ENCODE data around the gene INPP5B. TPM values are rescaled to one million over a fixed set of nuclear protein-coding genes. Genes with fewer than 3 reads are reported as not detected.

Gene INPP5B
- total and polyA plus RNA-seq, 9 of the 15 experiments (the other 6 are each of a cell fraction or from before 2014, with no cell fraction given) = 14.1 to 28.7 (median 20.9) TPM

- ChIA-PET CTCF (ENCODE audit: low intra/inter-chr PET ratio) (no interaction called here), POLR2A (interaction anchor here (0.6 to 1.7 kb wide), 6 partner anchors 9 to 970 kb away, joined by 3 to 6 read pairs (median 3); partner anchors contain the start of gene MTF1)
- Histone ChIP-seq H3K9ac (ENCODE audit: insufficient read depth in 1 of 2, low read depth in 2 of 2, low read length in 2 of 2) (no peak overlapping the region), H3K9me1 (ENCODE audit: control insufficient read depth, insufficient read depth, low read length) (no peaks in the 10 kb centered on the region), H3K4me3 (no peak overlapping the region), H3K36me3 (ENCODE audit: control insufficient read depth, insufficient read depth, low read length) (peaks cover 68% of the 10 kb centered on the region), H3K27ac (ENCODE audit: extremely low read depth, low read depth, low read length) (no peak overlapping the region), H3K9me3 (replicated peaks; ENCODE audit: control insufficient read depth, insufficient read depth, low read depth, low read length) (no peaks in the 10 kb centered on the region), H4K20me1 (replicated peaks; ENCODE audit: control insufficient read depth, insufficient read depth, low read length) (no peaks in the 10 kb centered on the region), H3K4me1 (replicated peaks in 1 of 2; ENCODE audit: control insufficient read depth in 2 of 2, insufficient read depth in 2 of 2, low read length in 2 of 2) (no peaks in the 10 kb centered on the region), H3K27me3 (ENCODE audit: control insufficient read depth in 2 of 2, insufficient read depth in 2 of 2, low read length in 2 of 2) (no peaks in the 10 kb centered on the region), H3K79me2 (ENCODE audit: control insufficient read depth, insufficient read depth, low read length) (no peaks in the 10 kb centered on the region), H2AFZ (ENCODE audit: low read depth, low read length) (no peak overlapping the region), H3K4me2 (ENCODE audit: insufficient read depth, low read length) (no peak overlapping the region)
- FAIRE-seq = no peak
- no peak for DNase-seq (ENCODE audit: extremely low read depth in 1 of 4, low spot score in 3 of 4)
- intact Hi-C loops (cut with micrococcal nuclease) (no loop called here), in situ Hi-C loops (cut with MboI) (no loop called here)
- no peak for ATAC-seq
- BruUV-seq (replicated peaks) = no TSS peak
- WGBS (ENCODE audit: insufficient coverage, low coverage, missing lambda C conversion rate) = 100% methylated on average over 1 of the region's 1 CpG
- TF ChIP-seq ARID3B (CRISPR knock-in tag; IDR thresholded peaks at IDR 0.05; ENCODE audit: borderline replicate concordance) = no peak
- TF ChIP-seq KLF13 (tag; IDR thresholded peaks at IDR 0.05; ENCODE audit: borderline replicate concordance, low read depth) = no peak
- TF ChIP-seq, protein P1, sequence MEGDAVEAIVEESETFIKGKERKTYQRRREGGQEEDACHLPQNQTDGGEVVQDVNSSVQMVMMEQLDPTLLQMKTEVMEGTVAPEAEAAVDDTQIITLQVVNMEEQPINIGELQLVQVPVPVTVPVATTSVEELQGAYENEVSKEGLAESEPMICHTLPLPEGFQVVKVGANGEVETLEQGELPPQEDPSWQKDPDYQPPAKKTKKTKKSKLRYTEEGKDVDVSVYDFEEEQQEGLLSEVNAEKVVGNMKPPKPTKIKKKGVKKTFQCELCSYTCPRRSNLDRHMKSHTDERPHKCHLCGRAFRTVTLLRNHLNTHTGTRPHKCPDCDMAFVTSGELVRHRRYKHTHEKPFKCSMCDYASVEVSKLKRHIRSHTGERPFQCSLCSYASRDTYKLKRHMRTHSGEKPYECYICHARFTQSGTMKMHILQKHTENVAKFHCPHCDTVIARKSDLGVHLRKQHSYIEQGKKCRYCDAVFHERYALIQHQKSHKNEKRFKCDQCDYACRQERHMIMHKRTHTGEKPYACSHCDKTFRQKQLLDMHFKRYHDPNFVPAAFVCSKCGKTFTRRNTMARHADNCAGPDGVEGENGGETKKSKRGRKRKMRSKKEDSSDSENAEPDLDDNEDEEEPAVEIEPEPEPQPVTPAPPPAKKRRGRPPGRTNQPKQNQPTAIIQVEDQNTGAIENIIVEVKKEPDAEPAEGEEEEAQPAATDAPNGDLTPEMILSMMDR (IDR thresholded peaks at IDR 0.05 in 2 of 3, conservative IDR thresholded peaks at IDR 0.05 in 1 of 3; ENCODE audit: insufficient read depth in 2 of 3, low read depth in 1 of 3, low read length in 3 of 3) = peak in 1 of 3 experiments; percentile 21; a peak in 1 of 6 replicates
- TF ChIP-seq, protein P2, sequence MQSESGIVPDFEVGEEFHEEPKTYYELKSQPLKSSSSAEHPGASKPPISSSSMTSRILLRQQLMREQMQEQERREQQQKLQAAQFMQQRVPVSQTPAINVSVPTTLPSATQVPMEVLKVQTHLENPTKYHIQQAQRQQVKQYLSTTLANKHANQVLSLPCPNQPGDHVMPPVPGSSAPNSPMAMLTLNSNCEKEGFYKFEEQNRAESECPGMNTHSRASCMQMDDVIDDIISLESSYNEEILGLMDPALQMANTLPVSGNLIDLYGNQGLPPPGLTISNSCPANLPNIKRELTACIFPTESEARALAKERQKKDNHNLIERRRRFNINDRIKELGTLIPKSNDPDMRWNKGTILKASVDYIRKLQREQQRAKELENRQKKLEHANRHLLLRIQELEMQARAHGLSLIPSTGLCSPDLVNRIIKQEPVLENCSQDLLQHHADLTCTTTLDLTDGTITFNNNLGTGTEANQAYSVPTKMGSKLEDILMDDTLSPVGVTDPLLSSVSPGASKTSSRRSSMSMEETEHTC (IDR thresholded peaks at IDR 0.05) = no peak
- TF ChIP-seq POLR3G (IDR thresholded peaks at IDR 0.05; ENCODE audit: extremely low read depth, insufficient read length, insufficient replicate concordance) = no peak
- no peak for TF ChIP-seq MCM3 (IDR thresholded peaks at IDR 0.05)
- no peak for TF ChIP-seq ZBTB5 (IDR thresholded peaks at IDR 0.05)
- TF ChIP-seq SMC3 (conservative IDR thresholded peaks at IDR 0.05; ENCODE audit: insufficient read depth, low read depth, low read length) = no peak
- TF ChIP-seq MTA3 (IDR thresholded peaks at IDR 0.05; ENCODE audit: borderline replicate concordance) = no peak
These were observed 71.0 kb downstream of the INPP5B start for GRCh38 chr1:37875833-37876232.

Measured in K562 (cell line).